WTC11 (cell line): Measurements from ENCODE around the gene CD22.
"Not testable (repeated sequence)": the region's sequence is repeated elsewhere in the genome, so short reads cannot be mapped to it uniquely, and the experiment has no call there.

ENCODE experiments used
- AFF4 ChIP-seq: sonication (generic); formaldehyde crosslinking; IDR thresholded peaks from 2 replicates; pipeline ENCODE4 v1.8.1; 2023; ENCODE audit warnings: mild to moderate bottlenecking, missing genetic modification reagents, borderline replicate concordance
- ATF3 ChIP-seq: sonication (generic); formaldehyde crosslinking; conservative IDR thresholded peaks from 2 replicates; pipeline ENCODE4 v1.8.1; 2022; ENCODE audit warnings: mild to moderate bottlenecking, missing genetic modification reagents
- ATF6 ChIP-seq: sonication (generic); formaldehyde crosslinking; IDR thresholded peaks from 2 replicates; pipeline ENCODE4 v1.8.1; 2023; ENCODE audit warnings: mild to moderate bottlenecking, missing genetic modification reagents
- CTCF ChIP-seq: fragments of 200-600 bp; IDR thresholded peaks from 2 replicates; pipeline ENCODE4 v1.8.0; 2022; ENCODE audit warnings: antibody characterized with exemption
- E2F4 ChIP-seq: sonication (generic); formaldehyde crosslinking; IDR thresholded peaks from 2 replicates; pipeline ENCODE4 v1.8.1; 2022; ENCODE audit warnings: low read depth, mild to moderate bottlenecking, moderate library complexity, missing genetic modification reagents, borderline replicate concordance
- ERG ChIP-seq: fragments of 250-450 bp; sonication (Bioruptor Pico); IDR thresholded peaks from 2 replicates; pipeline ENCODE4 v1.8.0; 2021; ENCODE audit warnings: mild to moderate bottlenecking
- IRF1 ChIP-seq: sonication (generic); formaldehyde crosslinking; IDR thresholded peaks from 2 replicates; pipeline ENCODE4 v1.8.0; 2023; ENCODE audit warnings: missing genetic modification reagents
- IRF2 ChIP-seq: sonication (generic); formaldehyde crosslinking; IDR thresholded peaks from 2 replicates; pipeline ENCODE4 v1.8.0; 2022; ENCODE audit warnings: low read depth, missing genetic modification reagents, borderline replicate concordance
- JUN ChIP-seq: sonication (generic); formaldehyde crosslinking; IDR thresholded peaks from 2 replicates; pipeline ENCODE4 v1.8.0; 2023; ENCODE audit warnings: mild to moderate bottlenecking, missing genetic modification reagents
- PRDM15 ChIP-seq: sonication (generic); formaldehyde crosslinking; IDR thresholded peaks from 2 replicates; pipeline ENCODE4 v1.8.0; 2022; ENCODE audit warnings: missing genetic modification reagents
- TEAD4 ChIP-seq: sonication (generic); formaldehyde crosslinking; IDR thresholded peaks from 2 replicates; pipeline ENCODE4 v1.8.0; 2022; ENCODE audit warnings: mild to moderate bottlenecking, missing genetic modification reagents
- ZNF232 ChIP-seq: sonication (generic); formaldehyde crosslinking; IDR thresholded peaks from 2 replicates; pipeline ENCODE4 v1.8.0; 2022; ENCODE audit warnings: mild to moderate bottlenecking, missing genetic modification reagents

GRCh38 chr19:35360081-35360480 lies 31.1 kb downstream of the CD22 start:
- not testable (repeated sequence) for TF ChIP-seq AFF4 (CRISPR knock-in tag); IRF1 (CRISPR knock-in tag); CTCF; ZNF232 (CRISPR knock-in tag); IRF2 (CRISPR knock-in tag); ATF6 (CRISPR knock-in tag); ATF3; ERG (CRISPR knock-in tag); JUN (CRISPR knock-in tag); E2F4 (CRISPR knock-in tag); TEAD4 (CRISPR knock-in tag); PRDM15 (CRISPR knock-in tag)
